ENCODE measurements around the gene SWT1.

The SWT1 gene

DNA sequence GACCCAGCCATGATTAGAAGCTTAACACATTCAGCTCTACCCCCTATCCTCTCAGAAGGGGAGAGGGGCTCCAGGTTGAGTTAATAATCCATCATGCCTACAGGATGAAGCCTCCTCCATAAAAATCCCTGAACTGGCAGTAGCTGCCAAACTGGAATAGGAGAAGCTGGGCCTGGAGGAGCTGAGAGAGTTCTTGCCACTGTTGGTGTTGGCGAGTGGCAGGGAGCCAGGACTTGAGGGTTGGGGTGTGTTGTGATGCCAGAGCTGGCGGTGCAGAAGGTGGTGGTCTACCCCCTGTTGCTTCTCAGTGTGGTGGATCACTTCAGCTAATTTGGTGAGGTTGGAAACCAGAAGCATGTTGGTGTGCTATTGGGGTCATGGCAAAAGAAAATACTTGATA, 123.6 kb downstream of the SWT1 start:
- no peak overlapping the region for H3K4me2 ChIP-seq (ENCODE audit: low read length)
- no peaks in the 10 kb centered on the region for H3K9me3 ChIP-seq (ENCODE audit: control insufficient read depth, low read length)
- no peaks in the 10 kb centered on the region for H3K27me3 ChIP-seq (ENCODE audit: control insufficient read depth, insufficient read depth, low read length)
- no peak overlapping the region for H3K27ac ChIP-seq
- no peaks in the 10 kb centered on the region for H3K79me2 ChIP-seq
- no peaks in the 10 kb centered on the region for H3K36me3 ChIP-seq (ENCODE audit: control insufficient read depth, insufficient read depth, low read length)
- no peak overlapping the region for H2AFZ ChIP-seq
- no peaks in the 10 kb centered on the region for H3K4me1 ChIP-seq
- no peak overlapping the region for H3K9ac ChIP-seq
- TF ChIP-seq, protein P1, sequence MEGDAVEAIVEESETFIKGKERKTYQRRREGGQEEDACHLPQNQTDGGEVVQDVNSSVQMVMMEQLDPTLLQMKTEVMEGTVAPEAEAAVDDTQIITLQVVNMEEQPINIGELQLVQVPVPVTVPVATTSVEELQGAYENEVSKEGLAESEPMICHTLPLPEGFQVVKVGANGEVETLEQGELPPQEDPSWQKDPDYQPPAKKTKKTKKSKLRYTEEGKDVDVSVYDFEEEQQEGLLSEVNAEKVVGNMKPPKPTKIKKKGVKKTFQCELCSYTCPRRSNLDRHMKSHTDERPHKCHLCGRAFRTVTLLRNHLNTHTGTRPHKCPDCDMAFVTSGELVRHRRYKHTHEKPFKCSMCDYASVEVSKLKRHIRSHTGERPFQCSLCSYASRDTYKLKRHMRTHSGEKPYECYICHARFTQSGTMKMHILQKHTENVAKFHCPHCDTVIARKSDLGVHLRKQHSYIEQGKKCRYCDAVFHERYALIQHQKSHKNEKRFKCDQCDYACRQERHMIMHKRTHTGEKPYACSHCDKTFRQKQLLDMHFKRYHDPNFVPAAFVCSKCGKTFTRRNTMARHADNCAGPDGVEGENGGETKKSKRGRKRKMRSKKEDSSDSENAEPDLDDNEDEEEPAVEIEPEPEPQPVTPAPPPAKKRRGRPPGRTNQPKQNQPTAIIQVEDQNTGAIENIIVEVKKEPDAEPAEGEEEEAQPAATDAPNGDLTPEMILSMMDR (IDR thresholded peaks at IDR 0.05): no peak
- H3K4me3 ChIP-seq (ENCODE audit: low read depth, low read length): no peak overlapping the region

DNA sequence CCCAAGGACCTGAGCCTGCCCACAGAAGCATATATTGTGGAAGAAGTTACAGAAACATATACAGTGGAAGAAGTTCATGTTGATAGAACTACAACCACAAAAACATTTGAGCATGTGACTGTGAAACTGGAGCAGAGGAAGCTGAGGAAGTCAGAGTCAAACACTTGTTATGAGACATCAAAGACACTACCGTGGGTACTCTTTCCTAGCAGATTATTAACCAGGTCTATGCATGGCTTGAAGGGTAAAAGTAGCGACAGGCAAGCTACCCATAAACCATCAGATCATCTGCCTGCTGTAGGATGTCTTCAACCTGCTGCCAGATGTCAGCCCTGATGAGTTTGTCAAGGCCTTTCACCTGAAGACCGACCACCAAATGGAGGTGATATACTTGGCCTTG, 124.3 kb downstream of the SWT1 start:
- TF ChIP-seq, protein P1 (IDR thresholded peaks at IDR 0.05): no peak
- no peaks in the 10 kb centered on the region for H3K4me1 ChIP-seq
- H3K27me3 ChIP-seq (ENCODE audit: control insufficient read depth, insufficient read depth, low read length): no peaks in the 10 kb centered on the region
- H3K27ac ChIP-seq: no peak overlapping the region
- H3K79me2 ChIP-seq: no peaks in the 10 kb centered on the region
- no peaks in the 10 kb centered on the region for H3K36me3 ChIP-seq (ENCODE audit: control insufficient read depth, insufficient read depth, low read length)
- H3K9ac ChIP-seq: no peak overlapping the region
- no peaks in the 10 kb centered on the region for H3K9me3 ChIP-seq (ENCODE audit: control insufficient read depth, low read length)
- no peak overlapping the region for H2AFZ ChIP-seq
- H3K4me3 ChIP-seq (ENCODE audit: low read depth, low read length): no peak overlapping the region
- H3K4me2 ChIP-seq (ENCODE audit: low read length): no peak overlapping the region

DNA sequence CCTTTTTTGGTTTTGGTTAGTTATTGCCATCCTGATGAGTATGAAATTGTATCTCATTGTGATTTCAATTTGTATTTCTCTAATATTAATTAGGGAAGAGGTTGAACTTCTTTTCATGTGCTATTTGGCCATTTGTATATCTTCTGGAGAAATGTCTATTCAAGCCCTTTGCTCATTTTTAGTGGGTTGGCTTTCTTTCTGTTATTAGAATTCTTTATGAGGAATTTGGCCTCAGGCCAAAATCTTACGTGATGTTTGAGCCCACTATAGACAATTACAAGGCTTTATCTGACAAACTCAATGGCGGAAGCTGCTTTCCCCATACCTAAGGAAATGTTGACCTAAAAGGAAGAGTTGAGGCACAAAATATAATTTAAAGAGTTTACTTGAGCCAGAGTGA, 127.1 kb downstream of the SWT1 start:
- TF ChIP-seq, protein P1 (IDR thresholded peaks at IDR 0.05): no peak
- no peak overlapping the region for H2AFZ ChIP-seq
- no peak overlapping the region for H3K9ac ChIP-seq
- no peaks in the 10 kb centered on the region for H3K27me3 ChIP-seq (ENCODE audit: control insufficient read depth, insufficient read depth, low read length)
- no peak overlapping the region for H3K4me3 ChIP-seq (ENCODE audit: low read depth, low read length)
- no peak overlapping the region for H3K27ac ChIP-seq
- no peaks in the 10 kb centered on the region for H3K36me3 ChIP-seq (ENCODE audit: control insufficient read depth, insufficient read depth, low read length)
- H3K4me2 ChIP-seq (ENCODE audit: low read length): no peak overlapping the region
- no peaks in the 10 kb centered on the region for H3K9me3 ChIP-seq (ENCODE audit: control insufficient read depth, low read length)
- H3K79me2 ChIP-seq: no peaks in the 10 kb centered on the region
- no peaks in the 10 kb centered on the region for H3K4me1 ChIP-seq

DNA sequence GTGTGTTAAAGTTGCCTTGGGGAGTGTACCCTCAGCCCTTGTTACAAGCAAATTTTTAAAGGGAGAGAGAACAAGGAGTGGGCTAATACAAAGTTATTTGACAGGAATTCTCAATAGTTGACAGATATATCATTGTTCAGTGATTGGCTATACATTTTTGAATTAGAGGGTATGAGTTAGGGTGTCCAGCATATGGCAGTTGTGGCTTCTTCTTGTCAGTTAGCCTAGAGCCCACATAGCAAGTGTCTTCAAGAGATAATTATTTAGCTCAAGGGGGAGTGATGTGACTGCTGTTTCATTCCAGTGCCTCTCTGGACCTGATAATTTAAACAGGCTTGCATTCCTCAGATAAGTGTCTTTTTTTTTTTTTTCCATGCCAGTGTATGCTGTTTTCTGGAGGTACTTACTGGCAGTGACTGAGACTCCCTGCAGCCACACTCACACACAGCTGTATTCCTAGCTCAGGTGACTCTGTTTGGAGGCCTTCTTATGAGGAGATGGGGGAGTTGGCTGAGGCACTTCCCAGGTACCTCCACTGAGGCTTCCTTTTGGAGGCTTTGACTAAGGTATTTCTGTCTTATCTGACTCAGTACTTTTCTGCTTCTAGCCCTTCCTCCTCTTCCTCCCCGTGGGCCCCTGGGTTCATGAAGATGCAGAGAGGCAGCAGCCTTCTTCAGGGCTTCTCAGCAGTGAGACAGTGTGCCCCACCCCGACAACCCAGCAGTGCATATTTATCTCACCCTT, 127.7 kb downstream of the SWT1 start:
- no peaks in the 10 kb centered on the region for H3K9me3 ChIP-seq (ENCODE audit: control insufficient read depth, low read length)
- no peak overlapping the region for H3K9ac ChIP-seq
- H3K4me1 ChIP-seq: no peaks in the 10 kb centered on the region
- no peak overlapping the region for H2AFZ ChIP-seq
- no peaks in the 10 kb centered on the region for H3K36me3 ChIP-seq (ENCODE audit: control insufficient read depth, insufficient read depth, low read length)
- no peaks in the 10 kb centered on the region for H3K79me2 ChIP-seq
- TF ChIP-seq, protein P1 (IDR thresholded peaks at IDR 0.05): no peak
- no peak overlapping the region for H3K4me3 ChIP-seq (ENCODE audit: low read depth, low read length)
- H3K4me2 ChIP-seq (ENCODE audit: low read length): no peak overlapping the region
- H3K27ac ChIP-seq: no peak overlapping the region
- no peaks in the 10 kb centered on the region for H3K27me3 ChIP-seq (ENCODE audit: control insufficient read depth, insufficient read depth, low read length)

DNA sequence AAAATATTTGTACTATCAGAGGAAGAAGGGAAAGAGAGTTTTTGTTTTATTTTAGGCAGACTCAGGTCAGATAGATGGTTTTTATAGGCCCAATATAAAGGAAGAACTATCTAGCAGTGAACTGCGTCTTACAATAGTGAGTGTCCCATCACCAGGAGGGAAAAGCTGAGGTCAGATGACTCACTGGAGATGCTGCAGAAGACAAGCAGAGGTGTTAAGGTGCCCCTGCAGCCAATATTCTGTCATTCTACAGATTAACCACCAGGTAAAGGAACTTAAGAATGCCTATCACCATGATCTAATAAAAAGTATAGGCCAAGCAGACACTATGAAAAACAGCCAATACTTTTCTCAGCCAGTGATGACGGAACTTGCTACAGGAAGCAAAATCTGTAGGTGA, 130.5 kb downstream of the SWT1 start:
- H3K4me3 ChIP-seq (ENCODE audit: low read depth, low read length): no peak overlapping the region
- no peak overlapping the region for H3K4me2 ChIP-seq (ENCODE audit: low read length)
- no peak overlapping the region for H3K27ac ChIP-seq
- H3K79me2 ChIP-seq: no peaks in the 10 kb centered on the region
- no peaks in the 10 kb centered on the region for H3K9me3 ChIP-seq (ENCODE audit: control insufficient read depth, low read length)
- H3K9ac ChIP-seq: no peak overlapping the region
- no peaks in the 10 kb centered on the region for H3K36me3 ChIP-seq (ENCODE audit: control insufficient read depth, insufficient read depth, low read length)
- TF ChIP-seq, protein P1 (IDR thresholded peaks at IDR 0.05): no peak
- H2AFZ ChIP-seq: no peak overlapping the region
- H3K27me3 ChIP-seq (ENCODE audit: control insufficient read depth, insufficient read depth, low read length): no peaks in the 10 kb centered on the region
- no peaks in the 10 kb centered on the region for H3K4me1 ChIP-seq
